ENCODE data around the gene CRACR2B.

Gene CRACR2B

GRCh38 chr11:865462-866430 lies 38.0 kb downstream of the CRACR2B start:
- WGBS: 93% methylated on average over 41 of the region's 41 CpGs
- Histone ChIP-seq H3K27ac (ENCODE audit: low read length, poor library complexity, severe bottlenecking) (no peak overlapping the region), H3K36me3 (ENCODE audit: control insufficient read depth in 1 of 2, insufficient read depth in 2 of 2, low read depth in 1 of 2, low read length in 2 of 2) (peaks cover 50 to 68% of the 10 kb centered on the region in 2 experiments)

GRCh38 chr11:866481-866880 lies 38.8 kb downstream of the CRACR2B start:
- Histone ChIP-seq H3K27me3 (ENCODE audit: control insufficient read depth in 1 of 2, insufficient read depth in 1 of 2, low read length in 2 of 2) (no peaks in the 10 kb centered on the region), H3K79me1 (replicated peaks; ENCODE audit: low read length, poor library complexity, severe bottlenecking) (peaks cover 1% of the 10 kb centered on the region), H2BK12ac (ENCODE audit: low read length in 2 of 2) (no peak overlapping the region), H2AFZ (ENCODE audit: low read depth, low read length) (no peak overlapping the region), H2BK15ac (ENCODE audit: low read depth, poor library complexity, severe bottlenecking) (no peak overlapping the region), H2BK5ac (ENCODE audit: low read depth, low read length, poor library complexity, severe bottlenecking) (no peak overlapping the region), H3K9me3 (ENCODE audit: control insufficient read depth, low read length) (no peaks in the 10 kb centered on the region), H3K14ac (ENCODE audit: low read length in 2 of 2) (no peak overlapping the region), H4K91ac (ENCODE audit: low read length) (no peak overlapping the region), H3K4ac (ENCODE audit: low read depth in 1 of 2, low read length in 2 of 2) (no peak overlapping the region), H3K4me2 (ENCODE audit: low read length, poor library complexity, severe bottlenecking) (no peak overlapping the region), H3K36me3 (ENCODE audit: control insufficient read depth in 1 of 2, insufficient read depth in 2 of 2, low read depth in 1 of 2, low read length in 2 of 2) (peaks cover 50 to 71% of the 10 kb centered on the region in 2 experiments), H3K18ac (ENCODE audit: low read depth in 1 of 2, low read length in 2 of 2) (no peak overlapping the region), H3K4me3 (ENCODE audit: insufficient read depth in 1 of 2, low read depth in 1 of 2, low read length in 2 of 2) (no peak overlapping the region), H3K27ac (ENCODE audit: low read length, poor library complexity, severe bottlenecking) (no peak overlapping the region), H2AK5ac (ENCODE audit: low read length, severe bottlenecking) (no peak overlapping the region), H3K4me1 (ENCODE audit: control insufficient read depth, insufficient read depth, low read depth, low read length) (peaks cover 49% of the 10 kb centered on the region), H3K9ac (ENCODE audit: low read length) (no peak overlapping the region), H2BK120ac (ENCODE audit: low read depth, low read length) (no peak overlapping the region), H3K23ac (ENCODE audit: low read length in 2 of 2) (no peak overlapping the region), H4K8ac (ENCODE audit: low read length) (no peak overlapping the region)
- 92% methylated on average over 13 of the region's 14 CpGs for WGBS
- no peak for DNase-seq

More at GRCh38 chr11:865462-866430, 38.0 kb downstream of the CRACR2B start:
- Histone ChIP-seq H3K9ac (ENCODE audit: low read length) (no peak overlapping the region), H3K27me3 (ENCODE audit: control insufficient read depth in 1 of 2, insufficient read depth in 1 of 2, low read length in 2 of 2) (no peaks in the 10 kb centered on the region), H3K4ac (ENCODE audit: low read depth in 1 of 2, low read length in 2 of 2) (no peak overlapping the region), H3K4me1 (ENCODE audit: control insufficient read depth, insufficient read depth, low read depth, low read length) (peaks cover 51% of the 10 kb centered on the region), H3K18ac (ENCODE audit: low read depth in 1 of 2, low read length in 2 of 2) (no peak overlapping the region), H2BK5ac (ENCODE audit: low read depth, low read length, poor library complexity, severe bottlenecking) (no peak overlapping the region), H3K14ac (ENCODE audit: low read length in 2 of 2) (no peak overlapping the region), H2BK12ac (ENCODE audit: low read length in 2 of 2) (peak overlapping the region in 1 of 2 experiments; percentile 18), H3K9me3 (ENCODE audit: control insufficient read depth, low read length) (no peaks in the 10 kb centered on the region), H2BK120ac (ENCODE audit: low read depth, low read length) (no peak overlapping the region), H3K79me1 (replicated peaks; ENCODE audit: low read length, poor library complexity, severe bottlenecking) (peaks cover 3% of the 10 kb centered on the region), H2AK5ac (ENCODE audit: low read length, severe bottlenecking) (no peak overlapping the region), H4K8ac (ENCODE audit: low read length) (no peak overlapping the region), H3K4me3 (ENCODE audit: insufficient read depth in 1 of 2, low read depth in 1 of 2, low read length in 2 of 2) (no peak overlapping the region), H3K4me2 (ENCODE audit: low read length, poor library complexity, severe bottlenecking) (no peak overlapping the region), H4K91ac (ENCODE audit: low read length) (no peak overlapping the region), H2AFZ (ENCODE audit: low read depth, low read length) (no peak overlapping the region), H3K23ac (ENCODE audit: low read length in 2 of 2) (no peak overlapping the region), H2BK15ac (ENCODE audit: low read depth, poor library complexity, severe bottlenecking) (no peak overlapping the region)
- DNase-seq: no peak

- no peak overlapping the region for H3K9ac ChIP-seq (ENCODE audit: low read length)
- H2AK5ac ChIP-seq (ENCODE audit: low read length, severe bottlenecking): no peak overlapping the region
- no peak overlapping the region for H2AFZ ChIP-seq (ENCODE audit: low read depth, low read length)
- H3K27me3 ChIP-seq (ENCODE audit: control insufficient read depth in 1 of 2, insufficient read depth in 1 of 2, low read length in 2 of 2): no peaks in the 10 kb centered on the region
- H3K4me2 ChIP-seq (ENCODE audit: low read length, poor library complexity, severe bottlenecking): no peak overlapping the region
- no peak overlapping the region for H3K18ac ChIP-seq (ENCODE audit: low read depth in 1 of 2, low read length in 2 of 2)
- no peak overlapping the region for H3K27ac ChIP-seq (ENCODE audit: low read length, poor library complexity, severe bottlenecking)
- H2BK120ac ChIP-seq (ENCODE audit: low read depth, low read length): no peak overlapping the region
- H2BK5ac ChIP-seq (ENCODE audit: low read depth, low read length, poor library complexity, severe bottlenecking): no peak overlapping the region
- no peak overlapping the region for H4K8ac ChIP-seq (ENCODE audit: low read length)
- no peak overlapping the region for H4K91ac ChIP-seq (ENCODE audit: low read length)
- H3K4me1 ChIP-seq (ENCODE audit: control insufficient read depth, insufficient read depth, low read depth, low read length): peaks cover 38% of the 10 kb centered on the region
- 94% methylated on average over 8 of the region's 8 CpGs for WGBS
- H3K79me1 ChIP-seq (replicated peaks; ENCODE audit: low read length, poor library complexity, severe bottlenecking): no peaks in the 10 kb centered on the region
- H2BK15ac ChIP-seq (ENCODE audit: low read depth, poor library complexity, severe bottlenecking): no peak overlapping the region
- no peaks in the 10 kb centered on the region for H3K9me3 ChIP-seq (ENCODE audit: control insufficient read depth, low read length)
- H2BK12ac ChIP-seq (ENCODE audit: low read length in 2 of 2): no peak overlapping the region
- H3K14ac ChIP-seq (ENCODE audit: low read length in 2 of 2): no peak overlapping the region
- no peak overlapping the region for H3K4me3 ChIP-seq (ENCODE audit: insufficient read depth in 1 of 2, low read depth in 1 of 2, low read length in 2 of 2)
- H3K36me3 ChIP-seq (ENCODE audit: control insufficient read depth in 1 of 2, insufficient read depth in 2 of 2, low read depth in 1 of 2, low read length in 2 of 2): peaks cover 43 to 70% of the 10 kb centered on the region in 2 experiments
- DNase-seq: no peak
- no peak overlapping the region for H3K4ac ChIP-seq (ENCODE audit: low read depth in 1 of 2, low read length in 2 of 2)
- H3K23ac ChIP-seq (ENCODE audit: low read length in 2 of 2): no peak overlapping the region
Observed at GRCh38 chr11:867856-868358, 40.2 kb downstream of the CRACR2B start.

GRCh38 chr11:868394-868793 lies 40.7 kb downstream of the CRACR2B start:
- Histone ChIP-seq H3K79me1 (replicated peaks; ENCODE audit: low read length, poor library complexity, severe bottlenecking) (no peaks in the 10 kb centered on the region), H3K9ac (ENCODE audit: low read length) (no peak overlapping the region), H3K9me3 (ENCODE audit: control insufficient read depth, low read length) (no peaks in the 10 kb centered on the region), H3K18ac (ENCODE audit: low read depth in 1 of 2, low read length in 2 of 2) (no peak overlapping the region), H3K4me2 (ENCODE audit: low read length, poor library complexity, severe bottlenecking) (no peak overlapping the region), H3K27ac (ENCODE audit: low read length, poor library complexity, severe bottlenecking) (no peak overlapping the region), H4K91ac (ENCODE audit: low read length) (no peak overlapping the region), H4K8ac (ENCODE audit: low read length) (no peak overlapping the region), H3K27me3 (ENCODE audit: control insufficient read depth in 1 of 2, insufficient read depth in 1 of 2, low read length in 2 of 2) (no peaks in the 10 kb centered on the region), H3K23ac (ENCODE audit: low read length in 2 of 2) (no peak overlapping the region), H2AFZ (ENCODE audit: low read depth, low read length) (no peak overlapping the region), H2BK12ac (ENCODE audit: low read length in 2 of 2) (no peak overlapping the region), H2AK5ac (ENCODE audit: low read length, severe bottlenecking) (no peak overlapping the region), H3K4me3 (ENCODE audit: insufficient read depth in 1 of 2, low read depth in 1 of 2, low read length in 2 of 2) (no peak overlapping the region), H3K4ac (ENCODE audit: low read depth in 1 of 2, low read length in 2 of 2) (no peak overlapping the region), H3K14ac (ENCODE audit: low read length in 2 of 2) (no peak overlapping the region), H2BK5ac (ENCODE audit: low read depth, low read length, poor library complexity, severe bottlenecking) (no peak overlapping the region), H2BK15ac (ENCODE audit: low read depth, poor library complexity, severe bottlenecking) (no peak overlapping the region), H2BK120ac (ENCODE audit: low read depth, low read length) (no peak overlapping the region), H3K36me3 (ENCODE audit: control insufficient read depth in 1 of 2, insufficient read depth in 2 of 2, low read depth in 1 of 2, low read length in 2 of 2) (peaks cover 39 to 68% of the 10 kb centered on the region in 2 experiments), H3K4me1 (ENCODE audit: control insufficient read depth, insufficient read depth, low read depth, low read length) (peaks cover 33% of the 10 kb centered on the region)
- DNase-seq: no peak
- 93% methylated on average over 17 of the region's 17 CpGs for WGBS
